Stimulated activated CD8-positive, alpha-beta memory T cell treated with anti-CD3 and anti-CD28 coated beads, Interleukin-2, amount 100 ng/mL, for 1 hour (primary cell): ENCODE measurements around the gene PRAMEF33.
"Not testable (repeated sequence)": the region's sequence is repeated elsewhere in the genome, so short reads cannot be mapped to it uniquely, and the experiment has no call there.

Source experiments
- DNase-seq, 2 donors: peaks; one replicate each; pipeline ENCODE4 v3.0.0-alpha.2; 2020; ENCODE audit warnings: low read depth in 2 of 2

The PRAMEF33 gene

GRCh38 chr1:13303239-13303638 is at the start of gene PRAMEF33:
Gene PRAMEF33 (plus strand): TSS chr1:13303539. CDS start chr1:13305955, 2,416 bp downstream.
- not testable (repeated sequence) for DNase-seq

DNA sequence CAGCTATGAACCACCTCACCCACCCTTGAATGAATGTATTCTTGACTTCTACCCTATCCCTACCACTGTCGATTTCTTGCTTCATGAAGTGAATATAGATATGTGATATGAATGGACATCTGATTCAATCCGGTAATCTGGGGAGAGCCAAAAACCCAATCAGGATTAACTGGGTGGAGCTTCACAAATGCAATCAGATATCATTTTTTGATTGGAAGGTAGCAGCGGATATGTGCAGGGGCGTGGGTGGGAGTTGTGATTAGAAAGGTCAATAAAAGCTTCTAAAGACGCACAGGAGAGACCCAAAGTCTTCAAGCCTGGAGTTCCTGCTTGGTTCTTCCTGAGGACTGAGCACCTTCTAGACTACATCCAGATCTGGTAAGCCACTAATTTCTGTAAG is 49.4 kb upstream of the PRAMEF33 start, which contains the start of gene PRAMEF5:
PRAMEF5 (plus strand) TSS at position 301 of the 400 bp plus-strand sequence. CDS start 5,071 bp downstream, outside the sequence.
- DNase-seq = not testable (repeated sequence)

GRCh38 chr1:13265124-13265523 is 38.2 kb upstream of the PRAMEF33 start:
- DNase-seq = not testable (repeated sequence)

DNA sequence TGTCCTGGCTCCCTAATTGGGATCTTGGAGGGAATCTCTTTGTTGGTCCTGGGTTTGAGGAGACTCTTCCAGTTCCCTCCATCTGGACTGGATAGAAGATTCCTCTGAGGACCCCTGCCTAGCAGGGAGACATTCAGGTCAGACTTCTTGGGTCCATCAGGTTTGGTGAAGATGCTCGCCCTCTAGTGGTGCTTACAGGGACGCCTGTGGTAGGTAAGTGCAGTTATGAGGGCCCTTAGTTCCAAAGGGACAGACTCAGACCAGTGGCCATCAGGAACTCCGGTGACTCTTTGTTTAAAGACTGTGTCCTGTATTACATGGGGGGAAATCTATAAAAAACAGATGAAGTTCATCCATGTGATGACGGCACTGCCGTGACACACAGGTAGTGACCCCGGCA is 26.3 kb upstream of the PRAMEF33 start:
- not testable (repeated sequence) for DNase-seq

DNA sequence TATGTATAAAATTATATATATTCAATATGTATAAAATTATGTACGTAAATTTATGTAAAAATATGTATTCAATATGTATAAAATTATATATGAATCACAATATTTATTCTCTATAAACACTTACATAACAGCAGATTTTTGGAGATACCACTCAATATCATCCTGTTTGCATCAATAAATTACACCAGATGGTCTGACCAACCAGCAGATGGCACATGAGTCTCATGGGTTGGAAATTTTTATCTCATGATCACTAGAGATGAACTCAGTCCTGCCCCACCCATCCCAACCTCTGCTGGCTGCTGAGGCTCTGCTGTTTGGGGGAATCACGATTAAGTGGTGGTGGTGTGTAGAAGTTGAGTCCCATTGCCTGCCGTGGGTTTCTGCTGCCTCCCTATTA is 23.7 kb upstream of the PRAMEF33 start:
- DNase-seq = not testable (repeated sequence)

GRCh38 chr1:13285037-13285436 is 18.3 kb upstream of the PRAMEF33 start, which contains the start of gene PRAMEF8:
Gene PRAMEF8 (minus strand): TSS chr1:13285137. CDS start chr1:13284091, 1,046 bp downstream.
- DNase-seq = not testable (repeated sequence)

- not testable (repeated sequence) for DNase-seq
Measured at GRCh38 chr1:13289030-13289429, 14.3 kb upstream of the PRAMEF33 start.

DNA sequence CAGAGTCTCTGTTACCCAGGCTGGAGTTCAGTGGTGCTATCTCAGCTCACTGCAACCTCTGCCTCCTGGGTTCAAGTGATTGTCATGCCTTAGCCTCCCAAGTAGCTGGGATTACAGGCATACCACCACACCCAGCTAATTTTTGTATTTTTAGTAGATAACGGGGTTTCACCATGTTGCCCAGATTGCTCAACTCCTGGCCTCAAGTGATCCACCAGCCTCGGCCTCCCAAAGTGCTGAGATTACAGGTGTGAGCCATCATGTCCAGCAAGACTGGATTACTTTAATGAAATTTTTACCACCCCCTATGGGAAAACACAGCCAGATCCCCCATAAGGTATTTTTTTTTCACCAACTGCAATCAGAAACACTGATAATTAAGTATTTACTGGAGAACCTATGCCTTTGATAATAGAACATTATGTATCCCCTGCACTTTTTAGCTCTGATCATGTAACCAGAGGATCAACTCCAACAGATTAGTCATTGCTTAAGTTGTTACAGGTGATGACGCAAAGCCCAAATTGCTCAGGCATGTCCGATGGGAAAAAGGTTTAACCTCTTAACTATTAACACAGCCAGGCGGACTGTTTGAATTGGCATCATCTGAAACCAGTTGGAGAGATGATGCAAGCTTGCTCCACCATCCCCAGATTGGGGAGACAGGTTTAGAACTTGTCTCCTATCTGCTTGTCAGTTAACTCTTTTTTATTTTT is 6.0 kb upstream of the PRAMEF33 start:
- DNase-seq = not testable (repeated sequence)

DNA sequence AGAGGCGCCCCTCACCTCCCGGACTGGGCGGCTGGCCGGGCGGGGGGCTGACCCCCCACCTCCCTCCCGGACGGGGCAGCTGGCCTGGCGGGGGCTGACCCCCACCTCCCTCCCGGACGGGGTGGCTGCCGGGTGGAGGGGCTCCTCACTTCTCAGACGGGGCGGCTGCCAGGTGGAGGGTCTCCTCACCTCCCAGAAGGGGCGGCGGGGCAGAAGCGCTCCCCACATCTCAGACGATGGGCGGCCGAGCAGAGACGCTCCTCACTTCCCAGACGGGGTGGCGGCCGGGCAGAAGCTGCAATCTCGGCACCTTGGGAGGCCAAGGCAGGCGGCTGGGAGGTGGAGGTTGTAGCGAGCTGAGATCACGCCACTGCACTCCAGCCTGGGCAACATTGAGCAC is 4.6 kb upstream of the PRAMEF33 start:
- DNase-seq = not testable (repeated sequence)

- not testable (repeated sequence) for DNase-seq
Measured at GRCh38 chr1:13302197-13302596, 1.1 kb upstream of the PRAMEF33 start.

- DNase-seq = not testable (repeated sequence)
Measured at GRCh38 chr1:13315281-13315680, 11.9 kb downstream of the PRAMEF33 start, which contains the start of gene PRAMEF15. Gene PRAMEF15 (plus strand): TSS chr1:13315581. CDS start chr1:13318408, 2,827 bp downstream.

DNA sequence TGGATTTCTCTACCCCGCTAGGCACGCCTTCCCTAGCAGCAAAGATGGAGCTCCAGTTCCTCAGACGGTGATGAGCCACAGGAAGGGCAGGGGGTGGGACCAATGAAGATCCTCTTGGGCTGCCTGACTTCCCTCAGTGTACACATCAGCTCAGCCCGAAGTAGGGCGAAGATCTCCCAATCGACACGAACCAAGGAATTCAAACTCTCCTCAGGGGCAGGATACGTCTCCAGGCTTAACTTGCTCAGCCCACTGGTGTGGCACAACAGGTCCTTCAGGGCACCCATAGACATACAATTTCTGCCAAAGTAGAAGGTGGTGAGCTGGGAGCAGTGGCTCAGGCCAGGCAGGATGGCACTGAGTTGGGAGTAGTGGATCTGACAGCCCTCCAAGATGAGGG is 39.2 kb downstream of the PRAMEF33 start:
- not testable (repeated sequence) for DNase-seq

DNA sequence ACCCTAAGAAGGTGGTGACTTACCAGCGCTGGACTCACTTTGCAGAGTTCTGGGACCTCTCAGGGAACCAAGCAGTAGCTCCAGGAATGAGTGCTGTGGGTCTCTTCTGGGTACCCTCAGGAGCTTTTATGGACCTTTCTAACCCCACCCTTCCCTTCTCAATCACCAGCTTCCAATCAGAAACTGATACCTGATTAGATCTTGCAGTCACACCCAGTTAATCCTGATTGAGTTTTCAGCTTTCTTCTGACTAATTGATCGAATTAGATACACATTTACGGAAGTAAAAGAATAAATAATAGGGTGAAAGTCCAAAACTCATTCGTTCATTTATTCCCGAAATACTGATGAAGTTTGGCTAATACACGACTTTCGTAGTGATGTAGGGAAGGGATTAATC is 43.7 kb downstream of the PRAMEF33 start, which contains the start of gene PRAMEF14:
PRAMEF14 (minus strand) TSS at position 101 of the 400 bp plus-strand sequence. CDS start 1,820 bp downstream, outside the sequence.
- DNase-seq = not testable (repeated sequence)

DNA sequence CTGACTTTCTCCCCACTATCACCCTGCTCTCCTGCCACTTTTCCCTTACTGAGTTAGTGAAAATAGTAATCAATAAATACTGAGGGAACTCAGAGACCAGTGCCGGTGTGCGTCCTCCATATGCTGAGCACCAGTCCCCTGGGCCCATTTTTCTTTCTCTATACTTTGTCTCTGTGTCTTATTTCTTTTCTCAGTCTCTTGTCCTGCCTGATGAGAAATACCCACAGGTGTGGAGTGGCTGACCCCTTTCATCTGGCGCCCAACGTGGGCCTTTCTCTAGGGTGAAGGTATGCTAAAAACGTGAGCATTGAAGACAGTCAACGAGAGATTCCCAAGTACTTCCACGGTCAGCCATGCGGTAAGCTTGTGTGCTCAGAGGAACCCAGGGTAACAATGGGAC is 50.1 kb downstream of the PRAMEF33 start:
- DNase-seq = not testable (repeated sequence)

DNA sequence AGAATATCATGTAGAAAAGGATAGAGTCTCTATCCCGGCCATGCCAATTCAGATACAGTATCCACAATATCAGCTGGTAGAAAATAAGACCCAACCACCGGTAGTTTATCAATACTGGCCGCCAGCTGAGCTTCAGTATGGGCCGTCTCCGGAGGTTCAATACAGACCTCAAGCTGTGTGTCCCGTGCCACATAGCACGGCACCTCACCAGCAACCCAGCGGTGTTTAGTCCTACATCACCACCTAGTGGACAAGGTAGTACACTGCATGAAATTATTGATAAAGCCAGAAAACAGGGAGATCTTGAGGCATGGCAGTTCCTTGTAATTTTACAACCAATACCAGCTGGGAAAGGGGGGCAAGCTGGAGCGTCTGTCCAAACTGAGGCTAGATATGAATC is 51.1 kb downstream of the PRAMEF33 start:
- not testable (repeated sequence) for DNase-seq

GRCh38 chr1:13356774-13357173 is 53.4 kb downstream of the PRAMEF33 start:
- DNase-seq = not testable (repeated sequence)
